ENCODE measurements around the gene IQSEC1. TPM values are rescaled to one million over a fixed set of nuclear protein-coding genes. Genes with fewer than 3 reads are reported as not detected.

Gene IQSEC1
- total and polyA plus RNA-seq, 2 donors (not counting 1 experiment from before 2014, with no cell fraction given), result 4.3 to 18.2 TPM

DNA sequence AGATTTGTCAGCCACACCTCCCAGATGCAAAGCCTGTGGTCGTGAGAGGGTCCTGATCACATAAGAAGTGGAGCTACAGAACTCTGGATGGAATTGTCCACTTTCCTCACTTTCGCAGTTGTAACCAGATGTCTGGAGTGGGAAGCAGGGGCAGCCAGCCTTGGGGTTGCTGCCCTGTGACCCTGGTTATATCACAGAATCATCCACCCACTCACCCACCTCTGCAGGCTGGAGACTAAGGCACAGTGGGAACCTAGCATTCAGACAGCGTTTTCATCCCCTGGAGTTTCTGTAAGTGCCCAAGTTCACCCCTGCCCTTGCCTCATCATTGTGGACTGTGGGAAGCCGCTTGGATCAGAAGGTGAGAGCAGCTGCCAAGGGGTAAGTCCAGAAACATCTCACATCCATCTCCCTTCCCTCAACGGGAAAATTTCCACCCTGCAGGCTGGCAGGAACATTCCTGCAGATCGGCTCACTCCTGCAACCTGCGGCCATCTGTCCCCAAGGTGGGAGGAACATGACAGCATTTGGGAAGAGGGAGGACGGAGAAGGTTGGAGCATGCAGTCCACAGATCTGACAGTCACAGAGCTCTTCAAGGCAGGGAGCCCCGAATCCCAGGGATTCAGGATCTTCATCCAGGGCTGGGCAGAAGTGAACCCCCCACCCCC lies 2.9 kb upstream of the IQSEC1 start:
- TF ChIP-seq EZH2 (IDR thresholded peaks at IDR 0.05; ENCODE audit: low read length, missing control alignments), result no peak
- TF ChIP-seq, protein P1, sequence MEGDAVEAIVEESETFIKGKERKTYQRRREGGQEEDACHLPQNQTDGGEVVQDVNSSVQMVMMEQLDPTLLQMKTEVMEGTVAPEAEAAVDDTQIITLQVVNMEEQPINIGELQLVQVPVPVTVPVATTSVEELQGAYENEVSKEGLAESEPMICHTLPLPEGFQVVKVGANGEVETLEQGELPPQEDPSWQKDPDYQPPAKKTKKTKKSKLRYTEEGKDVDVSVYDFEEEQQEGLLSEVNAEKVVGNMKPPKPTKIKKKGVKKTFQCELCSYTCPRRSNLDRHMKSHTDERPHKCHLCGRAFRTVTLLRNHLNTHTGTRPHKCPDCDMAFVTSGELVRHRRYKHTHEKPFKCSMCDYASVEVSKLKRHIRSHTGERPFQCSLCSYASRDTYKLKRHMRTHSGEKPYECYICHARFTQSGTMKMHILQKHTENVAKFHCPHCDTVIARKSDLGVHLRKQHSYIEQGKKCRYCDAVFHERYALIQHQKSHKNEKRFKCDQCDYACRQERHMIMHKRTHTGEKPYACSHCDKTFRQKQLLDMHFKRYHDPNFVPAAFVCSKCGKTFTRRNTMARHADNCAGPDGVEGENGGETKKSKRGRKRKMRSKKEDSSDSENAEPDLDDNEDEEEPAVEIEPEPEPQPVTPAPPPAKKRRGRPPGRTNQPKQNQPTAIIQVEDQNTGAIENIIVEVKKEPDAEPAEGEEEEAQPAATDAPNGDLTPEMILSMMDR (conservative IDR thresholded peaks at IDR 0.05 in 1 of 2, IDR thresholded peaks at IDR 0.05 in 1 of 2; ENCODE audit: low read depth in 1 of 2, low read length in 2 of 2), result no peak
- H2AFZ ChIP-seq (ENCODE audit: low read length), result no peak overlapping the region
- H3K4me3 ChIP-seq (replicated peaks in 1 of 4; ENCODE audit: control extremely low read depth in 1 of 4, insufficient read depth in 1 of 4, low read depth in 3 of 4, low read length in 4 of 4), result no peak overlapping the region
- no peak overlapping the region for H3K4me2 ChIP-seq (ENCODE audit: extremely low read depth, insufficient read depth, low read length)
- peaks cover 22% of the 10 kb centered on the region for H3K27me3 ChIP-seq (ENCODE audit: control insufficient read depth, insufficient read depth, low read length)
- no peaks in the 10 kb centered on the region for H3K79me2 ChIP-seq (ENCODE audit: control insufficient read depth, insufficient read depth, low read length)
- DNase-seq (ENCODE audit: low read depth in 2 of 2), result no peak
- no peaks in the 10 kb centered on the region for H4K20me1 ChIP-seq (ENCODE audit: control insufficient read depth, extremely low read depth, insufficient read depth, low read length)
- no peaks in the 10 kb centered on the region for H3K36me3 ChIP-seq (ENCODE audit: control insufficient read depth, insufficient read depth, low read length)
- H3K9ac ChIP-seq (ENCODE audit: insufficient read depth, low read length), result no peak overlapping the region
- H3K27ac ChIP-seq (ENCODE audit: insufficient read depth, low read length), result no peak overlapping the region
- no peaks in the 10 kb centered on the region for H3K9me3 ChIP-seq (ENCODE audit: control insufficient read depth, insufficient read depth, low read depth, low read length)
- no peaks in the 10 kb centered on the region for H3K4me1 ChIP-seq (ENCODE audit: control insufficient read depth, extremely low read depth, insufficient read depth, low read length)

DNA sequence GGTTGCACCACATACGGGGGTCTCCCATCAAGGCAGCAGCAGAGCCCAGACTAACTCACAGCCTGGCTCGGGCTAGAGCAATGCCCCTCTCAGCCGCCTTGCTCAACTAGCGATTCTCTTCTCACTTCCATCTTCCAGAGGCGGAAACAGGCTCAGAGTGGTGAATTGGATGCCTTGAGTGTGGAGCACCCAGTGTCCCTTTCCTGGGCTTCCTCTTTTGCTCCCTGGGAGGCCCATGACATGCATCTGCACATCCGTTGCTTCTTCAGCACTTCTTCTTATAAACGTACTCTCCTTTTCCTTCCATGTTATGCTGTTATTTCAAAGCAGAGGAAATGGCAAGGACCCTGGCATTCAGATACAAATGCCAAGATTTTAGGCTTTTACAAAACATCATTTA lies 2.1 kb upstream of the IQSEC1 start:
- no peak for DNase-seq (ENCODE audit: low read depth in 2 of 2)
- Histone ChIP-seq H3K4me3 (replicated peaks in 1 of 4; ENCODE audit: control extremely low read depth in 1 of 4, insufficient read depth in 1 of 4, low read depth in 3 of 4, low read length in 4 of 4) (no peak overlapping the region), H3K4me1 (ENCODE audit: control insufficient read depth, extremely low read depth, insufficient read depth, low read length) (no peaks in the 10 kb centered on the region), H3K9ac (ENCODE audit: insufficient read depth, low read length) (no peak overlapping the region), H3K36me3 (ENCODE audit: control insufficient read depth, insufficient read depth, low read length) (no peaks in the 10 kb centered on the region), H3K9me3 (ENCODE audit: control insufficient read depth, insufficient read depth, low read depth, low read length) (no peaks in the 10 kb centered on the region), H3K27me3 (ENCODE audit: control insufficient read depth, insufficient read depth, low read length) (peaks cover 22% of the 10 kb centered on the region), H4K20me1 (ENCODE audit: control insufficient read depth, extremely low read depth, insufficient read depth, low read length) (no peaks in the 10 kb centered on the region), H3K4me2 (ENCODE audit: extremely low read depth, insufficient read depth, low read length) (no peak overlapping the region), H3K79me2 (ENCODE audit: control insufficient read depth, insufficient read depth, low read length) (no peaks in the 10 kb centered on the region), H2AFZ (ENCODE audit: low read length) (no peak overlapping the region), H3K27ac (ENCODE audit: insufficient read depth, low read length) (no peak overlapping the region)
- TF ChIP-seq EZH2 (IDR thresholded peaks at IDR 0.05; ENCODE audit: low read length, missing control alignments), result no peak
- TF ChIP-seq, protein P1 (conservative IDR thresholded peaks at IDR 0.05 in 1 of 2, IDR thresholded peaks at IDR 0.05 in 1 of 2; ENCODE audit: low read depth in 1 of 2, low read length in 2 of 2), result no peak

DNA sequence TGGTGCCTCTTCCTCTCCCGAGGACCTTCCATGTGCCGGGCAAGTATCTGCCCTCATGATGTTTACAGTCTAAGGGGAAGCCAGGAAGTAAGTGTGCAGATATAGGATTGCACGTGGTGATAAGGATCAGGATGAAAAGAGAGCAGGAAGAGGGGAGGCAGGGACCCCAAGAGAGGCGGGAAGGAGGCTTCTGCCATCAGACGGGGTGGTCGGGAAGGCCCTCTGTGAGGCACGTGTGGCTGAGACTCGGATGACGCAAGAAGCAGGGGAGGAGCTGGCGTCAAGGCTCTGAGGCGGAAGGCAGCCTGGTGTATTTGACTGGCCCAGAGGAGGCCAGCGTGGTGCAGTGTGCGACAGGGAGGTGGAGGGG lies 762 bp upstream of the IQSEC1 start:
- no peaks in the 10 kb centered on the region for H3K79me2 ChIP-seq (ENCODE audit: control insufficient read depth, insufficient read depth, low read length)
- H4K20me1 ChIP-seq (ENCODE audit: control insufficient read depth, extremely low read depth, insufficient read depth, low read length), result no peaks in the 10 kb centered on the region
- H3K9me3 ChIP-seq (ENCODE audit: control insufficient read depth, insufficient read depth, low read depth, low read length), result no peaks in the 10 kb centered on the region
- H3K4me3 ChIP-seq (replicated peaks in 1 of 4; ENCODE audit: control extremely low read depth in 1 of 4, insufficient read depth in 1 of 4, low read depth in 3 of 4, low read length in 4 of 4), result no peak overlapping the region
- TF ChIP-seq, protein P1 (conservative IDR thresholded peaks at IDR 0.05 in 1 of 2, IDR thresholded peaks at IDR 0.05 in 1 of 2; ENCODE audit: low read depth in 1 of 2, low read length in 2 of 2), result no peak
- peak; percentile 21 for TF ChIP-seq EZH2 (IDR thresholded peaks at IDR 0.05; ENCODE audit: low read length, missing control alignments)
- H3K36me3 ChIP-seq (ENCODE audit: control insufficient read depth, insufficient read depth, low read length), result no peaks in the 10 kb centered on the region
- no peak for DNase-seq (ENCODE audit: low read depth in 2 of 2)
- peaks cover 22% of the 10 kb centered on the region for H3K27me3 ChIP-seq (ENCODE audit: control insufficient read depth, insufficient read depth, low read length)
- no peaks in the 10 kb centered on the region for H3K4me1 ChIP-seq (ENCODE audit: control insufficient read depth, extremely low read depth, insufficient read depth, low read length)
- H3K9ac ChIP-seq (ENCODE audit: insufficient read depth, low read length), result no peak overlapping the region
- H2AFZ ChIP-seq (ENCODE audit: low read length), result no peak overlapping the region
- H3K27ac ChIP-seq (ENCODE audit: insufficient read depth, low read length), result no peak overlapping the region
- no peak overlapping the region for H3K4me2 ChIP-seq (ENCODE audit: extremely low read depth, insufficient read depth, low read length)
